ENCODE data around the gene CHI3L2. TPM values are rescaled to one million over a fixed set of nuclear protein-coding genes. Genes with fewer than 3 reads are reported as not detected.

CHI3L2 gene
- total and polyA plus RNA-seq, 10 of the 15 experiments (the other 5 are each of a cell fraction or from before 2014, with no cell fraction given), result 37.1 to 508 (median 98.3) TPM

- WGBS (ENCODE audit: insufficient coverage, insufficient replicate concordance, low lambda C conversion rate, missing lambda C conversion rate), result 43% methylated on average over 2 of the region's 2 CpGs
- CTCF ChIA-PET, result no interaction called here
Measured at GRCh38 chr1:111241797-111242196, 14.3 kb downstream of the CHI3L2 start.

More at GRCh38 chr1:111241797-111242196, 14.3 kb downstream of the CHI3L2 start:
- Histone ChIP-seq H3K9ac (ENCODE audit: control insufficient read depth, insufficient read depth, low read length) (no peak overlapping the region), H2AFZ (ENCODE audit: control insufficient read depth, low read depth, low read length) (no peak overlapping the region), H3K27me3 (replicated peaks in 1 of 2; ENCODE audit: control insufficient read depth in 2 of 2, insufficient read depth in 2 of 2, low read length in 1 of 2) (no peaks in the 10 kb centered on the region), H3K4me3 (no peak overlapping the region), H3K4me2 (ENCODE audit: control insufficient read depth, insufficient read depth) (no peak overlapping the region), H3K79me2 (ENCODE audit: control insufficient read depth, insufficient read depth, low read length) (no peaks in the 10 kb centered on the region), H3K27ac (ENCODE audit: control insufficient read depth, insufficient read depth) (no peak overlapping the region), H3K9me3 (replicated peaks; ENCODE audit: control insufficient read depth, insufficient read depth, low read length) (no peaks in the 10 kb centered on the region), H4K20me1 (ENCODE audit: control insufficient read depth, insufficient read depth) (no peaks in the 10 kb centered on the region), H3K4me1 (ENCODE audit: control insufficient read depth, insufficient read depth, low read length) (no peaks in the 10 kb centered on the region), H3K36me3 (ENCODE audit: control insufficient read depth in 2 of 2, insufficient read depth in 2 of 2, low read length in 1 of 2) (peaks cover 0 to 11% of the 10 kb centered on the region in 2 experiments; a peak in 1 of 4 replicates)
- intact Hi-C loops (cut with micrococcal nuclease; ENCODE audit: unreplicated experiment), result no loop called here
- FAIRE-seq, result no peak
- ChIA-PET RAD21 (ENCODE audit: unreplicated experiment) (no interaction called here), POLR2A (interaction anchor here (0.5 kb wide), 1 partner anchor 34 kb away, joined by 3 read pairs; no protein-coding TSS in a partner anchor), SMC1A (ENCODE audit: uncharacterized antibody, unreplicated experiment) (interaction anchor here (1.2 to 2.7 kb wide), 2 partner anchors 9 to 16 kb away, joined by 5 to 8 read pairs; no protein-coding TSS in a partner anchor)
- no peak for TF ChIP-seq ATF7 (IDR thresholded peaks at IDR 0.05; ENCODE audit: low read depth)
- no peak for TF ChIP-seq NFYA (IDR thresholded peaks at IDR 0.05; ENCODE audit: borderline replicate concordance, low read depth, low read length)
- no peak for TF ChIP-seq EGR1 (IDR thresholded peaks at IDR 0.05; ENCODE audit: borderline replicate concordance in 1 of 2, low read depth in 2 of 2, low read length in 2 of 2)
- TF ChIP-seq BMI1 (IDR thresholded peaks at IDR 0.05; ENCODE audit: borderline replicate concordance), result no peak
- TF ChIP-seq RAD21 (IDR thresholded peaks at IDR 0.05; ENCODE audit: insufficient read depth, low read depth, low read length), result no peak
- TF ChIP-seq RFX5 (IDR thresholded peaks at IDR 0.05; ENCODE audit: low read depth, low read length), result no peak
- TF ChIP-seq HDAC2 (IDR thresholded peaks at IDR 0.05), result no peak
- no peak for TF ChIP-seq DPF2 (IDR thresholded peaks at IDR 0.05)
- TF ChIP-seq EED (IDR thresholded peaks at IDR 0.05; ENCODE audit: low read depth), result no peak
- no peak for TF ChIP-seq CHD4 (IDR thresholded peaks at IDR 0.05)
- TF ChIP-seq ZBTB11 (CRISPR knock-in tag; IDR thresholded peaks at IDR 0.05), result no peak
- in situ Hi-C loops (cut with MboI), result no loop called here
- DNase-seq (ENCODE audit: low read depth, low spot score), result no peak
- BruUV-seq (replicated peaks), result no TSS peak
- no peak for ATAC-seq

Data from GM12878 (cell line).